HUES48 (cell line): ENCODE measurements around the gene SLA2.
"Not testable (repeated sequence)": the region's sequence is repeated elsewhere in the genome, so short reads cannot be mapped to it uniquely, and the experiment has no call there.

Experiments
- H3K27ac ChIP-seq: one replicate; pipeline ENCODE4 v1.7.0; 2013; ENCODE audit warnings: low read depth, low read length, inconsistent platforms
- H3K27me3 ChIP-seq: 2 replicates; pipeline ENCODE4 v1.6.1; 2013; ENCODE audit warnings: mild to moderate bottlenecking, low read length; ENCODE audit not compliant: control insufficient read depth, insufficient read depth
- H3K36me3 ChIP-seq: 2 replicates; pipeline ENCODE4 v1.6.1; 2013; ENCODE audit warnings: low read length; ENCODE audit not compliant: control insufficient read depth, insufficient read depth
- H3K4me1 ChIP-seq: 2 replicates; pipeline ENCODE4 v1.6.1; 2013; ENCODE audit warnings: mild to moderate bottlenecking, low read length; ENCODE audit not compliant: control insufficient read depth, insufficient read depth
- H3K4me3 ChIP-seq: 2 replicates; pipeline ENCODE4 v1.5.1; 2013; ENCODE audit warnings: mild to moderate bottlenecking, low read depth, low read length
- H3K9ac ChIP-seq: 2 replicates; pipeline ENCODE4 v1.6.1; 2013; ENCODE audit warnings: mild to moderate bottlenecking, low read depth, low read length, moderate library complexity
- H3K9me3 ChIP-seq: 2 replicates; pipeline ENCODE4 v1.6.1; 2013; ENCODE audit warnings: low read length; ENCODE audit not compliant: control insufficient read depth, insufficient read depth

SLA2 gene, protein sequence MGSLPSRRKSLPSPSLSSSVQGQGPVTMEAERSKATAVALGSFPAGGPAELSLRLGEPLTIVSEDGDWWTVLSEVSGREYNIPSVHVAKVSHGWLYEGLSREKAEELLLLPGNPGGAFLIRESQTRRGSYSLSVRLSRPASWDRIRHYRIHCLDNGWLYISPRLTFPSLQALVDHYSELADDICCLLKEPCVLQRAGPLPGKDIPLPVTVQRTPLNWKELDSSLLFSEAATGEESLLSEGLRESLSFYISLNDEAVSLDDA

DNA sequence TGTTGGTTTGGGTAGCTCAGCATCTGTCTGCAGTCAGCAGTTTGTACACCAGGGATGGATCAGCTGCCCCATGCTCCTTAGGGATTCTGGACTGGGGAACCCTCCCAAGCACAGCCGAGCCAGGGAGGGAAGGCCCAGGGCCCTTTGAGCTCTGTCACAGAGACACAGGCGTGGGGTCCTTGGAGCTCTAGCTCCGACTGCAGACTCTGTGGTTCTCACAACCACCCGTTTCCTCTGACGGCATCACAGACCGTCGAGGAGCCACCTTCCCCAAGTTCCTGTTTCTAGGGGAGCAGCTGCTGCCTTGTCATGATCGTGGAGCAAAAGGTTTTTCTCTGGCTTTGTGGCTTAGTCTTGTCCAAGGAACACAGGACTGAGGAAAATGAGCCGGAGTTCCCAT lies at the start of gene SLA2:
Gene SLA2 (minus strand): TSS at position 199 of the 400 bp plus-strand sequence. CDS start 4,861 bp downstream, outside the sequence.
- no peaks in the 10 kb centered on the region for H3K27me3 ChIP-seq
- H3K4me1 ChIP-seq, result peaks cover 13% of the 10 kb centered on the region
- H3K27ac ChIP-seq, result peak within 1 kb of the TSS; percentile 56
- no peak within 1 kb of the TSS for H3K4me3 ChIP-seq
- H3K36me3 ChIP-seq, result no peaks in the 10 kb centered on the region
- no peaks in the 10 kb centered on the region for H3K9me3 ChIP-seq
- H3K9ac ChIP-seq, result no peak within 1 kb of the TSS

DNA sequence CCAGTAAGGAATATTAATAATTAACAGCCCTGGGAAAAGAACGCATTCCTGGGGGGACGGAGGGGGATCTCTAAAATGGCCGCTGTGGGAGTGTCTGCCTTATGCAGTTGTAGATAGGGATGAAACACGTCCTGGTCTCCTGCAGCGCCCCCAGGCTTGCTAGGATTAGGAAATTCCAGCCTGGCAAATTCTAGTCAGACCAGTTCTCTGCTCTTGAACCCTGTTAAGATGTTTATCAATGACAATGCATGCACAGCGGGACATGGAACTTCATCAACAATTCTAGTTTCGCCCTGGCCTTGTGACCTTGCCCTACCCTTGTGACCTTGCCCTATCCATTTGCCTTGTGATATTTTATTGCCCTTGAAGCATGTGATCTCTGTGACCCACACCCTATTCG lies 49.5 kb upstream of the SLA2 start:
- not testable (repeated sequence) for H3K27me3 ChIP-seq, H3K9ac ChIP-seq, H3K9me3 ChIP-seq, H3K4me1 ChIP-seq, H3K4me3 ChIP-seq, H3K27ac ChIP-seq, H3K36me3 ChIP-seq

GRCh38 chr20:36688630-36689029 lies 42.6 kb upstream of the SLA2 start:
- Histone ChIP-seq H3K27ac (no peak overlapping the region), H3K9me3 (no peaks in the 10 kb centered on the region), H3K4me3 (no peak overlapping the region), H3K9ac (no peak overlapping the region), H3K36me3 (peaks cover 11% of the 10 kb centered on the region), H3K4me1 (no peaks in the 10 kb centered on the region), H3K27me3 (no peaks in the 10 kb centered on the region)

DNA sequence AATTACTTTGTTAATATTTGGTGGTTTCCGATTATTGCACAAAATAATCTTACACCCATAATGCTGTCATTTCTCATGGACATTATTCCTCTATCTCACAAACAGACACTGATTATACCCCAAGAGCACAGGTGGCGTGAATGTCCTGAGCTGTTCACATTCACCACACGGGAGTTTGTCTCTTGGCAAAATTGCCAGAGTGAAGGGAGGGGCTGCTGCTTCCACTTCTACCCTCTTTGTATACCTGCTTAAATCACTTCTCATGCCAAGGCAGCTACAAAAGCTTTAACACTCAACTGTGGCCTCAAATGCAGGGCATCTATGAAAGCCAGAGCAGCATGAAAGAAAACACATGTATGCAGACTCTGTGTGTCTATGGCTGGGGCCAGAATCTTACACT lies 41.9 kb upstream of the SLA2 start:
- Histone ChIP-seq H3K9me3 (no peaks in the 10 kb centered on the region), H3K9ac (no peak overlapping the region), H3K36me3 (peaks cover 11% of the 10 kb centered on the region; the same call in 1 of the 2 replicates), H3K27me3 (no peaks in the 10 kb centered on the region), H3K27ac (no peak overlapping the region), H3K4me3 (no peak overlapping the region), H3K4me1 (no peaks in the 10 kb centered on the region)

- Histone ChIP-seq H3K4me1 (no peaks in the 10 kb centered on the region), H3K36me3 (peaks cover 16% of the 10 kb centered on the region), H3K27ac (no peak overlapping the region)
Measured at GRCh38 chr20:36686944-36687343, 40.9 kb upstream of the SLA2 start.

DNA sequence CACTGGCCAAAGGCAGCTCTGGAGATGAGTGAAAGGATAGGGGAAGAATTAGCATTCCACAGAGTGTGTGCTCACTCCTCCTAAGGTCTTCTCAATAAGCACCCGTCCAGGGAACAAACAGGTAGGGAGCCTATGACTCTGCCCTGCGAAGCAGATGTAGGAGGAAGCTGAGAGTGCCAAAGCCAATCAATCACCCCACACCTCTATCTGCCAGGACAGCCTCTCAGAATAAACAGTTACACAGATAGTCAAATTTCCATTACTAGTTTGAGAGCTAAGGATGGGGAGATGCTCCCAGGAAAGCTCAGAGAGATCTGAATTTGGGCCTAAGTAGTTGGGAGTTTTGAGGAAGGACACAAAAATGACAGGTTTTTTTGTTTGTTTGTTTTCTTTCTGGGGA lies 40.5 kb upstream of the SLA2 start:
- Histone ChIP-seq H3K27me3 (no peaks in the 10 kb centered on the region), H3K4me1 (no peaks in the 10 kb centered on the region), H3K4me3 (no peak overlapping the region), H3K9ac (no peak overlapping the region), H3K36me3 (peaks cover 16% of the 10 kb centered on the region), H3K27ac (no peak overlapping the region), H3K9me3 (no peaks in the 10 kb centered on the region)

More at GRCh38 chr20:36686944-36687343, 40.9 kb upstream of the SLA2 start:
- no peak overlapping the region for H3K9ac ChIP-seq
- no peaks in the 10 kb centered on the region for H3K27me3 ChIP-seq
- H3K9me3 ChIP-seq, result no peaks in the 10 kb centered on the region
- H3K4me3 ChIP-seq, result no peak overlapping the region

DNA sequence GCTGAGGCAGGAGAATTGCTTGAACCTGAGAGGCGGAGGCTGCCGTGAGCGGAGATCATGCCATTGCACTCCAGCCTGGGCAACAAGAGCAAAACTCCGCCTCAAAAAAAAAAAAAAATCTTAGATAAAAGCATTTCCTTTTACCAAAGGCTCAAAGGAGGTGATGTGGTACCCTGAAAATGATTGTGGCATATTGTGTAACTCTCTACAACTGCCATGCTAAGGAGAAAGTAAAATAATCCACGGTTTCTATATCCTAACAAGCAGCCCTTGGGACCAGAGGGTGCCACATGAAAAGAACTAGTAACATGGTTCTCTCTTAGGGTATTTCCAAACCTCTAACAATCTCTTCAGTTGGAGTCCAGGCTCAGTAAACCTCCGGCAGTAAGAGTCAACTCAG lies 38.8 kb upstream of the SLA2 start:
- H3K36me3 ChIP-seq, result peaks cover 20% of the 10 kb centered on the region
- H3K9me3 ChIP-seq, result no peaks in the 10 kb centered on the region
- H3K27me3 ChIP-seq, result no peaks in the 10 kb centered on the region
- no peak overlapping the region for H3K27ac ChIP-seq
- no peak overlapping the region for H3K9ac ChIP-seq
- no peaks in the 10 kb centered on the region for H3K4me1 ChIP-seq
- no peak overlapping the region for H3K4me3 ChIP-seq

DNA sequence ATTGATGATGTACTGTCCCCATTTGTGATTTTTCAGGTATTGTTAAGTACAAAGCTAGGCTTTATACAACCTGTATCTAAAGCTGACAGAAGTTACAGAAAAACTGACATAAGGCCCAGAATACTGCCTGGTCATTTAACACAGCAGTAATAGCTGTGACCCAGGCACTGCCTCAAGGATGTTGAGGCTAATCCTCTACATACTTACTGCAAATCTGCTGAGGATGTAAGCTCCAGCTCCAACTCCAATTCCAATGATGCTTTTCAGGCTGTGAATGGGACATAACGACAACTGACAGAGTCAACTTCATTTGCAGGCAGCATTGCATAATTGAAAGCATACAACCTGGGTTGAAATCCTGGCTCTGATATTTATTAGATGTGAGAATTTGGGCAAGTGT lies 36.3 kb upstream of the SLA2 start:
- Histone ChIP-seq H3K27me3 (no peaks in the 10 kb centered on the region), H3K27ac (no peak overlapping the region), H3K4me1 (no peaks in the 10 kb centered on the region), H3K36me3 (peaks cover 17% of the 10 kb centered on the region), H3K9ac (no peak overlapping the region), H3K4me3 (no peak overlapping the region), H3K9me3 (no peaks in the 10 kb centered on the region)

- peak overlapping the region; percentile 82 for H3K27ac ChIP-seq
- peak overlapping the region; percentile 37; the same call in 1 of the 2 replicates for H3K4me3 ChIP-seq
- H3K9ac ChIP-seq, result no peak overlapping the region
- H3K9me3 ChIP-seq, result no peaks in the 10 kb centered on the region
- no peaks in the 10 kb centered on the region for H3K4me1 ChIP-seq
- no peaks in the 10 kb centered on the region for H3K27me3 ChIP-seq
- peaks cover 8% of the 10 kb centered on the region for H3K36me3 ChIP-seq
Measured at GRCh38 chr20:36677422-36677771, 31.4 kb upstream of the SLA2 start.

- peak overlapping the region; percentile 82 for H3K27ac ChIP-seq
- peak overlapping the region; percentile 54; the same call in 1 of the 2 replicates for H3K9ac ChIP-seq
- H3K9me3 ChIP-seq, result no peaks in the 10 kb centered on the region
- no peaks in the 10 kb centered on the region for H3K4me1 ChIP-seq
- peaks cover 4% of the 10 kb centered on the region; the same call in 1 of the 2 replicates for H3K36me3 ChIP-seq
- no peaks in the 10 kb centered on the region for H3K27me3 ChIP-seq
- peak overlapping the region; percentile 59 for H3K4me3 ChIP-seq
Measured at GRCh38 chr20:36676701-36677421, 30.9 kb upstream of the SLA2 start.

DNA sequence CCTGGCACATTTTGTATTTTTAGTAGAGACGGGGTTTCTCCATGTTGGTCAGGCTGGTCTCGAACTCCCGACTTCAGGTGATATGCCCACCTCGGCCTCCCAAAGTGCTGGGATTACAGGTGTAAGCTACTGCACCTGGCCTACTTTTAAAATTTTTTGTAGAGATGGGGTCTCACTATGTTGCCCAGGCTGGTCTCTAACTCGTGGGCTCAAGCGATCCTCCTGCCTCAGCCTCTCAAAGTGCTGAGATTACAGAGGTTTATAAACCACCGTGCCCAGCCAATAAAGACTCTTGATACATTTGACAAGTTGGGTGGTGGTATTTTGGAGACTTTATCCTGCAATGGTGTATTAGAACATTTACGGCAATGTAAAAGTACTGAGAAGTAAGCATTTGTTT lies 29.5 kb upstream of the SLA2 start:
- H3K36me3 ChIP-seq, H3K9ac ChIP-seq, H3K4me1 ChIP-seq, H3K27ac ChIP-seq, H3K4me3 ChIP-seq, H3K27me3 ChIP-seq, H3K9me3 ChIP-seq: not testable (repeated sequence)
